Measurements from ENCODE around the gene PTPRN2.
"Not testable (repeated sequence)": the region's sequence is repeated elsewhere in the genome, so short reads cannot be mapped to it uniquely, and the experiment has no call there.

Gene PTPRN2

GRCh38 chr7:158444501-158445420 is 142.9 kb downstream of the PTPRN2 start:
- no peak for DNase-seq

GRCh38 chr7:158443688-158444483 is 143.7 kb downstream of the PTPRN2 start:
- DNase-seq, result no peak

- DNase-seq, result no peak
These were observed 144.5 kb downstream of the PTPRN2 start for GRCh38 chr7:158443014-158443687.

GRCh38 chr7:158442260-158442659 is 145.4 kb downstream of the PTPRN2 start:
- no peak for DNase-seq

- DNase-seq, result no peak
These were observed 148.6 kb downstream of the PTPRN2 start for GRCh38 chr7:158439035-158439434.

- peak; percentile 63 for DNase-seq
These were observed 155.0 kb downstream of the PTPRN2 start for GRCh38 chr7:158432369-158433341.

GRCh38 chr7:158431941-158432347 is 155.7 kb downstream of the PTPRN2 start:
- peak; percentile 31 for DNase-seq

- no peak for DNase-seq
These were observed 156.3 kb downstream of the PTPRN2 start for GRCh38 chr7:158431055-158431940.

- DNase-seq, result no peak
These were observed 157.2 kb downstream of the PTPRN2 start for GRCh38 chr7:158430308-158431034.

- no peak for DNase-seq
These were observed 158.5 kb downstream of the PTPRN2 start for GRCh38 chr7:158428837-158429753.

GRCh38 chr7:158428131-158428836 is 159.3 kb downstream of the PTPRN2 start:
- no peak for DNase-seq

GRCh38 chr7:158425676-158426075 is 161.9 kb downstream of the PTPRN2 start:
- DNase-seq, result not testable (repeated sequence)

- DNase-seq, result no peak
These were observed 163.1 kb downstream of the PTPRN2 start for GRCh38 chr7:158424531-158424930.

- no peak for DNase-seq
These were observed 163.6 kb downstream of the PTPRN2 start for GRCh38 chr7:158424011-158424410.

- DNase-seq, result no peak
These were observed 164.6 kb downstream of the PTPRN2 start for GRCh38 chr7:158422887-158423560.

GRCh38 chr7:158422196-158422886 is 165.3 kb downstream of the PTPRN2 start:
- DNase-seq, result no peak

- DNase-seq, result peak; percentile 6
These were observed 166.3 kb downstream of the PTPRN2 start for GRCh38 chr7:158421361-158421760.

Data from right kidney (tissue), 1 donor.